Erythroblast (primary cell): ENCODE measurements around the gene POLN.

Source experiments
- GATA1 ChIP-seq: IDR thresholded peaks from 2 replicates; pipeline ENCODE4 v1.6.1; 2011; ENCODE audit warnings: low read depth, mild to moderate bottlenecking, control low read depth, low read length, moderate library complexity
- POLR2A ChIP-seq: IDR thresholded peaks from 2 replicates; pipeline ENCODE4 v1.6.1; 2011; ENCODE audit warnings: mild to moderate bottlenecking, low read length

DNA sequence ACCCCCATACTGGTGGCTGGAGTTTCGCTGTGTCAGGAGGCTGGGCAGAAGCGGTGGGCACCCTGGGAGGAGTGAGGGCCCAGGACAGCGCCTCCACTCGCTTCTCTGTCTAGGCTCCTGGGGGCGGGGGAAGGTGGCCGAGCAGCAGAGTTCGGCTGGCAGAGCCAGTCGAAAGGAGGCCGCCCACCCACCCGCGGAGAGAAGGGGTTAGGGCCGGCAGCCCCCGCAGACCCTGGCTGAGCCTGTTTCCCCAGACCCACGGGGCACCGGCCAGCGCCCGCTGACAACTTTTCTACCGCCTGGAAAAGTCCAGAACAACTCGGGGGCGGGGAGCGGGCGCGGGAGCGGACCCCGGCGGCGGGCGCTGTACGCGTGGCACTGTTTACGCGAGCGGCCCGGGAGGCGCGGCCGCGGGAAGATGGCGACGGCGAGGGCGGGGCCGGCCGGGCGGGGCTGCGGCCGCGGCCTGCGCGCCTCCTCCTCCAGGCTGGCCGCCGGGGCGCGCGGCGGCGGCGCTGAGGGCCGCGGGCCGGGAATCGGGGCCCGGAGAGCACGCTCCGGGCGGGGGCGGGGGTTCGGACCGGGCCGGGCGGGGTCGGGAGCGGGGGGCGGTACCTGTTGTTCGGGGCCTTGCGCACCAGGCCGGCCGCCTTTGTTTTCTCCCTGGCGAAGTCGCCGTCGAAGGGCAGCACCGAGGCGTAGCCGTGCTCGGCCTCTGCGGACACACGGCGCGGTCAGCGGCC, 19.4 kb upstream of the POLN start:
- TF ChIP-seq POLR2A (no peak), GATA1 (no peak)
